ENCODE results near the gene CRYM. TPM values are rescaled to one million over a fixed set of nuclear protein-coding genes. Genes with fewer than 3 reads are reported as not detected.
A peak's percentile ranks its signal among the peaks of the same experiment; 100 is the strongest.

The CRYM gene
- total RNA-seq, 4 donors from 2014 or later: 13.8 TPM; not detected in 3

DNA sequence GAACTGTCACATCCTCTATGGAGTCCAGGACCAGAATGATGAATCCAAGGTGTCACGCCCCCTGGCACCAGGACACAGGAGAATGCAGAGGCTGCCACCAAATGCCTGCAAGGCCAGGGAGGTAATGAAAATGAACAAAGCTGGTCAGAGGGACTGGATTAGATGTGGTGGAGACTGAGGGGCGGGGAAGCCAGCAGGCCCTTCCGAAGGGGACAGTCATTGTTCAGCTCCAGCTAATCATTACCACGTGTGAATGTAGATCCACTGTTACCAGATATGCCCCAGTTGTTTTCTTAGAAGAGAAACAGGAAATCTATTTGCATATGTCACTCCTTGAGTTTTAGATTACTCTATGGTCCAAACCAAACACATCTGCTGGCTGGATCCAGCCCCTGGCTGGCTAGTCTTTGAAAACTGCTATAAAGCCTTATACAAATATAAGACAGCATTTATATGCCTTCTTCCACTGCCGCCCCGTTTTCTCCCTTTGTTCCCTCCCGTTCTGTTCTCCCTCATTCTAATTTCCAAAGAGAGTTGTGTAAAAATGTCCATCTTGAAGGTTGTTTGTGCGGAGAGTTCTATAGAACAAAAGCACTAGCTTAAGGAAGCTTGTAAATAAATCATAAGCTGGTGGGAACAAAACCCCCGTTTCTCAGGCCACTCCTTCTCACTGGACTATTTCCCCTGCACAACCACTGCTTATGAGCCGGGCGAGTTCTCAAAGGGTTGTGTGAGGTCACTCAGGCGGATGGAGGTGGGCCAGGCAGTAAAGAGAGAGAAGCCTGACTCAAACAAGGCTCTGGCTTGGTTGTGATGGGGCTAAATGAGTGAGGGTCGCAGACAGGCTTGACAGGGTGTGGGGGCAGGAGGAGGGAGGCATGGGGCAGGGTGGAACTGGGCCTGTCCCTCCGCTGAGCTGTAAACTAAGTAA lies 14.2 kb downstream of the CRYM start:
- Histone ChIP-seq H3K4me1 (no peaks in the 10 kb centered on the region), H3K4me3 (no peak overlapping the region), H3K36me3 (no peaks in the 10 kb centered on the region), H3K9me3 (no peaks in the 10 kb centered on the region), H3K27ac (peak overlapping the region; percentile 21 to 37), H3K27me3 (no peaks in the 10 kb centered on the region)
- intact Hi-C loops (cut with DNase I; ENCODE audit: low total_unique reads): no loop called here
- DNase-seq: peak; percentile 25 to 37
- TF ChIP-seq, protein P1, sequence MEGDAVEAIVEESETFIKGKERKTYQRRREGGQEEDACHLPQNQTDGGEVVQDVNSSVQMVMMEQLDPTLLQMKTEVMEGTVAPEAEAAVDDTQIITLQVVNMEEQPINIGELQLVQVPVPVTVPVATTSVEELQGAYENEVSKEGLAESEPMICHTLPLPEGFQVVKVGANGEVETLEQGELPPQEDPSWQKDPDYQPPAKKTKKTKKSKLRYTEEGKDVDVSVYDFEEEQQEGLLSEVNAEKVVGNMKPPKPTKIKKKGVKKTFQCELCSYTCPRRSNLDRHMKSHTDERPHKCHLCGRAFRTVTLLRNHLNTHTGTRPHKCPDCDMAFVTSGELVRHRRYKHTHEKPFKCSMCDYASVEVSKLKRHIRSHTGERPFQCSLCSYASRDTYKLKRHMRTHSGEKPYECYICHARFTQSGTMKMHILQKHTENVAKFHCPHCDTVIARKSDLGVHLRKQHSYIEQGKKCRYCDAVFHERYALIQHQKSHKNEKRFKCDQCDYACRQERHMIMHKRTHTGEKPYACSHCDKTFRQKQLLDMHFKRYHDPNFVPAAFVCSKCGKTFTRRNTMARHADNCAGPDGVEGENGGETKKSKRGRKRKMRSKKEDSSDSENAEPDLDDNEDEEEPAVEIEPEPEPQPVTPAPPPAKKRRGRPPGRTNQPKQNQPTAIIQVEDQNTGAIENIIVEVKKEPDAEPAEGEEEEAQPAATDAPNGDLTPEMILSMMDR (IDR thresholded peaks at IDR 0.05): no peak
- TF ChIP-seq POLR2A (IDR thresholded peaks at IDR 0.05): no peak

DNA sequence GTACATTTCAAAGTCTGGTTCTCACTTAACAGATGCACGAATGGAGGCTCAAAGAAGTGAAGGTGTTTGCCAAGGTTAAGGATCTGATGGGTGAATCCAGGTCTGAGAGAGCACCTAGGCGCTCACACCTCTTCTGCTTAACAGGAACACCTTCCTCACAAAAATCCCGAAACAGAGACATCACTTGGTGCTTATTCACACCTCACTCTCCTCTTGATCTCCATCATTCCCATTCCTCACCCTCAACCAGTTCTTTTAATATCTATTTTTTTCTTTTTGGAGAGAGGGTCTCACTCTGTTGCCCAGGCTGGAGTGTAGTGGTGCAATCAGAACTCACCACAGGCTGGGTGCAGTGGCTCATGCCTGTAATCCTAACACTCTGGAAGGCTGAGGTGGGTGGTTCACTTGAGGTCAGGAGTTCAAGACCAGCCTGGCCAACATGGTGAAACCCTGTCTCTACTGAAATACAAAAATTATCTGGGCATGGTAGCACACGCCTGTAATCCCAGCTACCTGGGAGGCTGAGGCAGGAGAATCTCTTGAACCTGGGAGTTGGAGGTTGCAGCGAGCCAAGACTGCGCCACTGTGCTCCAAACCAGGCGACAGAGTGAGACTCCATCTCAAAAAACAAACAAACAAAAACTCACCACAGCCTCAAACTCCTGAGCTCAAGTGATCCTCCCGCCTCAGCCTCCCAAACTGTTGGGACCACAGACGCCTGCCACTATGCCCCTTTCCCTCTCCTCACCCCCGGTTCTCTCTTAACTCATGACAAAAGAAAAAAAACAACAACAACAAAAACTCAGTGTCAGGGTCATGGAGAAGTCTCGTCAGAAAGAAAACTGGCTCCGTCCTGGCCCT lies 15.1 kb downstream of the CRYM start:
- Histone ChIP-seq H3K9me3 (no peaks in the 10 kb centered on the region), H3K27me3 (no peaks in the 10 kb centered on the region), H3K36me3 (no peaks in the 10 kb centered on the region), H3K4me1 (no peaks in the 10 kb centered on the region), H3K4me3 (no peak overlapping the region), H3K27ac (peak overlapping the region in 1 of 2 donors; percentile 37)
- TF ChIP-seq POLR2A (IDR thresholded peaks at IDR 0.05): no peak
- TF ChIP-seq, protein P1 (IDR thresholded peaks at IDR 0.05): no peak
- no peak for DNase-seq
- intact Hi-C loops (cut with DNase I; ENCODE audit: low total_unique reads): no loop called here

DNA sequence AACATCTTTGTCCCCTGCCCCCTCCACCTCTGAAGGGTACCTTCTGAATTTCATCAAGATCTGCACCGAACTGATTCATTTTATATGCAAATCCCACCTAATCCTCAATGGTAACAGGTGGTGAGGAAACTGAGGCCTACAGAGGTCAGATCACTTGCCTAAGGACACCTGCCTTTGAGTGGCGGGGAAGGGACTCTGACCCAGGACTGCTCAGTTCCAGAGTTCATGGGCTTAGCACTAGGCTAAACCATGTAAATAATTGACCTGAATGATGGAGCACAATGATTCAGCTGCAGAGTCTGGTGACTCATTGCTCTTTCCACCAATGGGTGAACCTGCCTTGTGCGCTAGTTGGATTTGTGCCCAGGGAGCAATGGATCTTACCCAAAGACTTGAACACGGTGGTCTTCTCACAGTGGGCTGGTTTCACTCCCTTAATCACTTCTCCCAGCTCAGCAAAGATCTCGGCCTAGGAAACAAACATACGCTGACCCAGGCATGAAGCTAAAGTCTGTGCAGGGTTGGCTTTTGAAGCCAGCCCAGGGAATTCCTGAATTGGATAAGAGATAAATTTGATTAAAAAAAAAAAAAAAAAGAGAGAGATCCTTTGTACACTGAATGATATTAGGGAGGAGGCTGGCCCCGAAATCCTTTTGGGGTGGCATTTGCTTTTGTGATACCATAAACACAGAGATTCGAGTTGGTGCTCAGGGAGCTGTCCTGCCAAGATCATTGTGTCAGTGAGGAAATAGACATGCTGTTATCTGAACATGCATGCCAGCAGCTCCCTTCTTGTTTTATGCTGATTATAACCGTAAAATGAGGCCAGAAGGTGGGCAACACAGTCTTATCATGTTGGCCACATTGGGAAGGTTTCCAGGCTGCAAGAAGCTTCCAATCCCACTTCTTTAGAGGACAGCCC lies 17.0 kb downstream of the CRYM start:
- no peak overlapping the region for H3K4me3 ChIP-seq
- H3K27me3 ChIP-seq: no peaks in the 10 kb centered on the region
- H3K36me3 ChIP-seq: no peaks in the 10 kb centered on the region
- H3K27ac ChIP-seq: no peak overlapping the region
- no peaks in the 10 kb centered on the region for H3K9me3 ChIP-seq
- no peaks in the 10 kb centered on the region for H3K4me1 ChIP-seq
- no peak for TF ChIP-seq POLR2A (IDR thresholded peaks at IDR 0.05)
- TF ChIP-seq, protein P1 (IDR thresholded peaks at IDR 0.05): no peak
- intact Hi-C loops (cut with DNase I; ENCODE audit: low total_unique reads): no loop called here
- DNase-seq: peak; percentile 46 to 48

DNA sequence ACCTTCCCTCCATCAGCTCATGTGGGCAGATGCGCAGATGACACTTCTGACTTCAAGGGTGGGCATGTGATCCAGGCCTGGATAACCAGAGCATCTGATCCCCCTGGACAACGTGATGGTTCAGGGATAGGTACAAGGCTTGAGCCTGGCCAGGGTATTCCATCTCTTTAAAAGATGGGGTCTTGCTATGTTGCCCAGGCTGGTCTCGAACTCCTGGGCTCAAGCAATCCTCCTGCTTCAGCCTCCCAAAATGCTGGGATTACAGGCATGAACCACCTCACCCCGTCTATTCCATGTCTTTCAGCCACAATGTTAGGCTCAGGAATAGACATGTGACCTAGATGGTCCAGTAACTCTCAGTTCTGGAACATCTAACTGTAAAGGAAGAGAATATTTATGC lies 20.8 kb downstream of the CRYM start:
- no peak overlapping the region for H3K4me3 ChIP-seq
- no peaks in the 10 kb centered on the region for H3K36me3 ChIP-seq
- no peak for DNase-seq
- H3K27me3 ChIP-seq: no peaks in the 10 kb centered on the region
- no peaks in the 10 kb centered on the region for H3K9me3 ChIP-seq
- TF ChIP-seq, protein P1 (IDR thresholded peaks at IDR 0.05): no peak
- TF ChIP-seq POLR2A (IDR thresholded peaks at IDR 0.05): no peak
- H3K27ac ChIP-seq: no peak overlapping the region
- intact Hi-C loops (cut with DNase I; ENCODE audit: low total_unique reads): no loop called here
- no peaks in the 10 kb centered on the region for H3K4me1 ChIP-seq
